ENCODE data around the gene SPATA12.

SPATA12 gene

DNA sequence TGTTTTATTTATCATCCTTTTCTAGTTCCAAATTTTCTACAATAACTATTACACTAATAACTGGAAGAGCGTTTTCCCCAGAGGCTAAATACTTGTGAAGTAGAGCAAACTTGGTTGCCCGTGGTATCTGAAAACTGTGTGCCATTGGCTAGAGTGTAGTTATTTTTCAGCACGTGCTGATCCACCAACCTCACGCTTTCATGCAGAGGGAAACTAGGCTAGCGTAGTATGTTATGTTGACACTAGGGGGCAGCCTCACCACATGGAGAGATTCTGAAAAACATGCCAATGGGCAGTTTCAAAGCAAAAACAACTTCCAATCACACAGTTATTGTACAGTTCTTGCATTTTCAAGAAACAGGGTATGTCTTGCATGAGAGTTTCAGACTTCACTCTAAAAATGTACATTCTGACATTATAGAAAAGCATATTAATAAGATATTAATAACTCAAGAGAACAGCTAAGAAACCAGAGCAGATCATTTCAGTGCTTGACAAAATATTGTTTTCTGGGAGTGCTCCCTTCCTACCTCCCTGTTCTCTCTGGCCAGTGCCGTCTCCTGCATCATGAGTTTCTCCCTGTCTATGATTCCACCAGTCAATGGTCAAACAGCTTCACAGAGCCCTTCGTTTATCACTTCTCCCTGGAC, 39.7 kb downstream of the SPATA12 start:
- Histone ChIP-seq H3K4me3 (ENCODE audit: low read length) (no peak overlapping the region), H3K4me1 (ENCODE audit: control insufficient read depth, insufficient read depth, low read length) (peaks cover under 1% of the 10 kb centered on the region), H3K36me3 (ENCODE audit: insufficient read depth, low read length) (no peaks in the 10 kb centered on the region)

DNA sequence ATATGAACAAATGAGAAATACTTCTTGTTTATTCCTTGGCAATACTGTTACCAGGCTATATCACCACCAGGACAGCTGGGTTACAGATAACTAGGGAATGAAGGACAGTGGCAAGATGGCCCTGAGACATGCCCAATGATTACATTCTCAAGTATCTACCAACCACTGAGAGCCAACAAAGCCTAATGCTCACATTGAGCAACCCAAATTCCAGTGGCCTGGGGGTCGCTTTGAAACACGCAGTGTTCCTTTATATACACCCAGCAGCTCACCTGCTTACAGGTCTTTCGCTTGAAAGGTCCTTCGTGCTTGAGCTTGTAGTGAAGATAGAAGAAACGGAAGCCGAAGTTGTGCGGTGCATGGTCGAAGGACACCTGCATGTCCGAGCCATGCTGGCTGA, 45.1 kb downstream of the SPATA12 start:
- no peaks in the 10 kb centered on the region for H3K9me3 ChIP-seq (replicated peaks; ENCODE audit: low read length)
- no peak overlapping the region for H3K4me2 ChIP-seq (ENCODE audit: low read length)
- H3K4me1 ChIP-seq (ENCODE audit: control insufficient read depth, insufficient read depth, low read length) = no peaks in the 10 kb centered on the region
- peaks cover 4% of the 10 kb centered on the region for H3K27me3 ChIP-seq (ENCODE audit: control insufficient read depth, insufficient read depth, low read length)
- no peak overlapping the region for H3K9ac ChIP-seq (ENCODE audit: low read depth, low read length)
- no peak overlapping the region for H3K4me3 ChIP-seq (ENCODE audit: low read length)
- H3K36me3 ChIP-seq (ENCODE audit: insufficient read depth, low read length) = no peaks in the 10 kb centered on the region

More for the DNA sequence above, 39.7 kb downstream of the SPATA12 start:
- no peaks in the 10 kb centered on the region for H3K9me3 ChIP-seq (replicated peaks; ENCODE audit: low read length)
- no peaks in the 10 kb centered on the region for H3K27me3 ChIP-seq (ENCODE audit: control insufficient read depth, insufficient read depth, low read length)
- H3K9ac ChIP-seq (ENCODE audit: low read depth, low read length) = no peak overlapping the region
- no peak overlapping the region for H3K4me2 ChIP-seq (ENCODE audit: low read length)

DNA sequence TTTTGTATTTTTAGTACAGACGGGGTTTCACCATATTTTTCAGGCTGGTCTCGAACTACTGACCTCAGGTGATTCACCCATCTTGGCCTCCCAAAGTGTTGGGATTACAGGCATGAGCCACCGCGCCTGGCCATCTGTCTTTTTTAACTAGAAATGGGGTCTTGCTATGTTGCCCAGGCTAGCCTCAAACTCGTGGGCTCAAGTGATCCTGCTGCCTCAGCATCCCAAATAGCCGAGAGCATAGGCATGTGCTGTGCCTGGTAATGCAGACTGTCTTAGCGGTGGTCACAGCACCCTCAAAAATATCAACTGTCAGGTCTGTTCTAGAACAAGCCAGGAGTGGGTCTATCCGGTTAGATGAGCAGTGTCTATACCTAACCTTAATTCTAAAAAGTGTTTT, 48.2 kb downstream of the SPATA12 start:
- Histone ChIP-seq H3K4me2 (ENCODE audit: low read length) (no peak overlapping the region), H3K4me1 (ENCODE audit: control insufficient read depth, insufficient read depth, low read length) (no peaks in the 10 kb centered on the region), H3K4me3 (ENCODE audit: low read length) (no peak overlapping the region), H3K36me3 (ENCODE audit: insufficient read depth, low read length) (no peaks in the 10 kb centered on the region), H3K9me3 (replicated peaks; ENCODE audit: low read length) (no peaks in the 10 kb centered on the region), H3K27me3 (ENCODE audit: control insufficient read depth, insufficient read depth, low read length) (peaks cover 4% of the 10 kb centered on the region), H3K9ac (ENCODE audit: low read depth, low read length) (no peak overlapping the region)

DNA sequence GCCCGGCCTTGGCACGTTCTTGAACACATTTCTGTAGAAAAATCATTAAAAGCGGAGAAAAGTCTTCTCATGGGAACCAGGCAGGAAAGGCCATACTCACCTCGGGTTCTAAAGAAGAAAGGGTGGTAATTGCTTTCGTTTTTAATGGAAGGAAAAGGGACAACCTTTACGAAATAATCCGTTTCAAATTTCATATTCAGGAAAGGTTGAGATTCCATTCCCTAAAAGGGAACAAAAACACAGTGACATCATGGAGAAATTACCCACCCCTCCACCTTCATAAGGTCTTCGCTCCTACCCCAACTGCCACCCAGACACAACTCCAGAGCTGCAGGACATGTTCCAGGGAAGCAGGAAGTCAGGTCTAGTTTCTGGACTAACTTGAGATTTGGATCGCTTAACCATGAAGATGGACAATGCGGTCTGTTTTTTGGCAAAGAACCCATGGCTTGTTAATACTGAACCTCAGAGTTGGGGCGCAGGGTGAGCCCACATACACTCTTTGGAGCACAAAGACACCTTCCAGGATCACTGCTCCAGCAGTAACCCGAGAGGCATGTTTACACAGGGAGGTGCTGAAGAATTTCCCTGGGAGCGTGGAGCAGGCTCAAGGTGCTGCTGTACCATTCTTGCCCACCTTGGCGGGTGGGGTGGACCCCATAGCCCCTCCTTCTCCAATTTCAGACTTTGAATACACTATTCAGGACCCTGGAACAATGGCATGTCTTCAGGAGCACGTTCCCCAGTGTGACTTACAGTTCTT, 49.2 kb downstream of the SPATA12 start:
- H3K9ac ChIP-seq (ENCODE audit: low read depth, low read length) = no peak overlapping the region
- no peaks in the 10 kb centered on the region for H3K36me3 ChIP-seq (ENCODE audit: insufficient read depth, low read length)
- no peak overlapping the region for H3K4me2 ChIP-seq (ENCODE audit: low read length)
- peaks cover 4% of the 10 kb centered on the region for H3K27me3 ChIP-seq (ENCODE audit: control insufficient read depth, insufficient read depth, low read length)
- H3K9me3 ChIP-seq (replicated peaks; ENCODE audit: low read length) = no peaks in the 10 kb centered on the region
- no peak overlapping the region for H3K4me3 ChIP-seq (ENCODE audit: low read length)
- no peaks in the 10 kb centered on the region for H3K4me1 ChIP-seq (ENCODE audit: control insufficient read depth, insufficient read depth, low read length)

DNA sequence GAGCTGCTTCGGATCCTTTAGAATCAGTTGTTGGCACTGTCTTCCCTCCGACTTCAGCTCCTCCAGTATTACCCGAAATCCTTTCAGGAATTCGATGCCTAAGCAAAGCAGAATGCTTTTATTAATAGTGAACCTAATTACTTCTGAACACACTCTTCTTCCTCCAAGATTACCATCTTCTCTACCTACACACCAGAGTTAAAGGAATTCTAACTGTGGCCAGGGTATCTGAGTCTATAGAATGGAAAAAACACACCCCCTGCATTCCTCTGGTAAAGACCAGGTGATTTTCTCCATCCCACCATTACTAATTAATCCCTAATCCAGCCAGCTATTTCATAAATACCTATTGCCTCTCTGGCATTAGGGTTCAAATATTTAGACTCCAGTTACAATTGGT, 49.8 kb downstream of the SPATA12 start:
- H3K4me1 ChIP-seq (ENCODE audit: control insufficient read depth, insufficient read depth, low read length) = no peaks in the 10 kb centered on the region
- no peaks in the 10 kb centered on the region for H3K36me3 ChIP-seq (ENCODE audit: insufficient read depth, low read length)

DNA sequence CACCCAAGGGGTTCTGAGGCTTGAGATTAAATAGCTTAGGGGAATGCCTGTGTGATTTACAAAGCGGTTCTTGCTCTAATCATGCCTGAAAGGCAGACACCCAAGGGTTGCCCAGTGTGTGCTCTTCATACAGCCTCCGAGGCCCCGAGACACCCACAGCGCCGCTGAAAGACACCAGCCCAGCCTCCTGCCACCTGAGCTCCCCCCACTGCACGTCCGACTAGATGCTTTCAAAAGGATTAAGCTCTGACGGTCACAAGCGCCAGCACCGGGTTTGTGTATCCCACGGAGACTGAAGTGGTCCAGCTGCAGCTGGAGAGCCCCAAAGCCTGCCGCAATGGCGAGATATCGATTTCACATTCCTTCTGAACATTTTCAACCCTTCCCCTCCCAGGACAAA, 50.3 kb downstream of the SPATA12 start:
- Histone ChIP-seq H3K27me3 (ENCODE audit: control insufficient read depth, insufficient read depth, low read length) (peaks cover 4% of the 10 kb centered on the region), H3K4me3 (ENCODE audit: low read length) (no peak overlapping the region), H3K9ac (ENCODE audit: low read depth, low read length) (no peak overlapping the region), H3K4me2 (ENCODE audit: low read length) (no peak overlapping the region), H3K9me3 (replicated peaks; ENCODE audit: low read length) (no peaks in the 10 kb centered on the region), H3K36me3 (ENCODE audit: insufficient read depth, low read length) (no peaks in the 10 kb centered on the region), H3K4me1 (ENCODE audit: control insufficient read depth, insufficient read depth, low read length) (no peaks in the 10 kb centered on the region)

More for the DNA sequence above, 49.8 kb downstream of the SPATA12 start:
- no peak overlapping the region for H3K4me3 ChIP-seq (ENCODE audit: low read length)
- H3K9me3 ChIP-seq (replicated peaks; ENCODE audit: low read length) = no peaks in the 10 kb centered on the region
- no peak overlapping the region for H3K9ac ChIP-seq (ENCODE audit: low read depth, low read length)
- peaks cover 4% of the 10 kb centered on the region for H3K27me3 ChIP-seq (ENCODE audit: control insufficient read depth, insufficient read depth, low read length)
- no peak overlapping the region for H3K4me2 ChIP-seq (ENCODE audit: low read length)

DNA sequence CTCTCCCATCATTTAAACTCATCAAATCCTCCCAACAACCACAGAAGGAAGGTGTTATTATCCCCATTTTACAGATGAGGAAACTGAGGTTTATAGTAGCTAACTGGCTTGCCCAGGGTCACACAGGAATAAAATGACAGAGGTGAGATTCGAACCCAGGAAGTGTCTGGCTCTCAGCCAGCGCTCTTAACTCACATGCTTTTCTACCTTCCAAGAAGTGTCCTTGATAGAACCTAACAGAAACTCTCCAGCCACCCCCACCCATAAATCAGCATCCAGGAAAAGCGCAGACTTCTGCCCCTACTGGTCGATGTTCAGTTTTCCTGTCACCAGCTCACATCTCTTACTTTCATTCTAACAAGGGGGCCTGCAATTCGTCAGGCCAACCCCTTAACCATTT, 51.7 kb downstream of the SPATA12 start:
- Histone ChIP-seq H3K9me3 (replicated peaks; ENCODE audit: low read length) (no peaks in the 10 kb centered on the region), H3K4me3 (ENCODE audit: low read length) (no peak overlapping the region), H3K9ac (ENCODE audit: low read depth, low read length) (no peak overlapping the region), H3K27me3 (ENCODE audit: control insufficient read depth, insufficient read depth, low read length) (peaks cover 4% of the 10 kb centered on the region), H3K4me2 (ENCODE audit: low read length) (no peak overlapping the region), H3K4me1 (ENCODE audit: control insufficient read depth, insufficient read depth, low read length) (no peaks in the 10 kb centered on the region), H3K36me3 (ENCODE audit: insufficient read depth, low read length) (no peaks in the 10 kb centered on the region)

DNA sequence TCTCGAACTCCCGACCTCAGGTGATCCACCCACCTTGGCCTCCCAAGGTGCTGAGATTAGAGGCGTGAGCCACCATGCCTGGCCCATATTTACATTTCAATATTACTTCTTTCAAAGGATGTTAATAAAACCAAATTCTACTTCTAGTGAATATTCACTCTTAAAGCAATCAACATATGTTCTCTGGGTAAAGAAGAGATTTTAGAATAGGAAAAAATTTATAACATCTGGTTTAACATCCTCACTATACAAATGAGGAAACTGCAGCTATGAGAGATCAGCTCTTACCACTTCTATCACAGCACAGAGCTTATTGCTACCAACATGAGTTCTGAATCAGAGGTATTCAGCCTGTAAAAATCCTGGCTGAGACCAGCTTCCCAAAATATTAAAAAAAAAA, 56.0 kb downstream of the SPATA12 start:
- Histone ChIP-seq H3K9ac (ENCODE audit: low read depth, low read length) (no peak overlapping the region), H3K4me3 (ENCODE audit: low read length) (no peak overlapping the region), H3K27me3 (ENCODE audit: control insufficient read depth, insufficient read depth, low read length) (no peaks in the 10 kb centered on the region), H3K36me3 (ENCODE audit: insufficient read depth, low read length) (no peaks in the 10 kb centered on the region), H3K4me1 (ENCODE audit: control insufficient read depth, insufficient read depth, low read length) (no peaks in the 10 kb centered on the region), H3K9me3 (replicated peaks; ENCODE audit: low read length) (no peaks in the 10 kb centered on the region), H3K4me2 (ENCODE audit: low read length) (no peak overlapping the region)

DNA sequence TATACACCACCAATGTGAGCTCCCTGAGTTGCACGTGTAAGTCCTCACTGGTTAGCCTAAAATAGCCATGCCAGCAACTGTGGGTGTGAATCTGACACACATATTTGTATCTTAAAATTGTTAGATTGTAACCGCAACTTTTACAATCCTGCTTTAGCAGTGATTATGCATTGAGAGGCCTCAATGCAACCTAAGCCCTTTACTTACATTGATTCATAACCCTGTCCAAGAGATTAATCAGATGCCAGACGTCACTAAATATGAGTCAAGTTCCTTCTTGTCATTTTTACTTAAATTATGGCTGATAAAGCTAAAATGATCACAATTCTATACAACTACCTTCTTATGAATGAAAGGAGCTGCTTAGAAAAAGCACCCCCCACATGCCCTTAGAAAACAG, 57.8 kb downstream of the SPATA12 start:
- no peak overlapping the region for H3K9ac ChIP-seq (ENCODE audit: low read depth, low read length)
- no peak overlapping the region for H3K4me2 ChIP-seq (ENCODE audit: low read length)
- no peaks in the 10 kb centered on the region for H3K9me3 ChIP-seq (replicated peaks; ENCODE audit: low read length)
- H3K36me3 ChIP-seq (ENCODE audit: insufficient read depth, low read length) = no peaks in the 10 kb centered on the region
- H3K4me3 ChIP-seq (ENCODE audit: low read length) = no peak overlapping the region
- no peaks in the 10 kb centered on the region for H3K4me1 ChIP-seq (ENCODE audit: control insufficient read depth, insufficient read depth, low read length)
- H3K27me3 ChIP-seq (ENCODE audit: control insufficient read depth, insufficient read depth, low read length) = no peaks in the 10 kb centered on the region

DNA sequence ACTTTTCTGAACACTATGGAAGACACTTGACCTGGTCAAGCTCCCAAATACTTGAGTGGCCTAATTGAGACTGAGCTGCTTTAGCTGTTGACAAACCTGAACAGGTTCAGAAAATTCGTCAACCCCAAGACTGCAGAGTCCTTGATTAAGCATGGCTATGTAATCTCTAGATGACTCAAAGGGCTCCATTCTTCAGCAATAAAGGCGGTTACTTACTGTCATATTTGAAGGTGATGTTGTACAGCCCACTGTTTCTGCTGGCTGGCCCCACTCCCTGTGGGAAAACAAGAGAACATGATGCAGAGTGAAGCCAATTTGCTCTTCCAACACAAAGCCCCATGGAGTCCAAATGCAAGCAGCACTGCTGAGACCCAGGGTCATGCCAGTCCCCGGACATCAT, 59.6 kb downstream of the SPATA12 start:
- H3K4me2 ChIP-seq (ENCODE audit: low read length) = no peak overlapping the region
- no peak overlapping the region for H3K4me3 ChIP-seq (ENCODE audit: low read length)
- H3K9me3 ChIP-seq (replicated peaks; ENCODE audit: low read length) = no peaks in the 10 kb centered on the region
- no peaks in the 10 kb centered on the region for H3K4me1 ChIP-seq (ENCODE audit: control insufficient read depth, insufficient read depth, low read length)
- no peaks in the 10 kb centered on the region for H3K36me3 ChIP-seq (ENCODE audit: insufficient read depth, low read length)
- no peak overlapping the region for H3K9ac ChIP-seq (ENCODE audit: low read depth, low read length)
- H3K27me3 ChIP-seq (ENCODE audit: control insufficient read depth, insufficient read depth, low read length) = no peaks in the 10 kb centered on the region

DNA sequence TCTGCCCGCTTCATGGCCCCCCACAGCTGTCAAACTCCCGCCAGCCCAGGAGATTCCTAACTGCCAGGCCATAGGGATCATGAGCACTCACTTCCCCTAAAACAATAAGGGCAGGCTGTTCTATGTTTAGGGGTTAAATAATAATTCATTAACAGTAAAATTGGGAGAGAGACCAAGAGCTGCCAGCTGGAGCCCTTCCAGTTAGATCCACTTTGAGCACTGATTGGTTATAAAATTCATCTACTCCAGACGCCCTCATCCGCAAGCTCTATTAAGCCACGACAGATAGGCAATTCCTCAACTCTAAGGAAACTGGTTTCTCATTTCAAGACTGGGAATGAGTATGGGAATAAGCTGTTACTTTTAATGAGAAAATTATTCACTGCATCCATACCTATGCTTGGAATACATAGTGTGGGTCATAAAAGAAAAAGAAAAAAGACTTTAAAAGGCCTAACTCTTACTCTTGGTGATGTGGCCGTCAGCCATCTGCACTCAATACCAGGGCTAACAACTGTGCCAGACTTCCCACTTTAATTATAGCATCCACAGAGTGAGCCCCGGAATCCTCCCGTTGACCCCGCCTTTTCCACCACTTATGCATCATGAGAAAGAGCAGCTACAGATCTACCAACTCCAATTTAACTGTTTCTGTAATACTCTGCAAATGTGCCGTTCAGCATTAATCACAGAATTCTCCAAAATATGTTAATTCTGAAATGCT, 60.1 kb downstream of the SPATA12 start:
- Histone ChIP-seq H3K4me3 (ENCODE audit: low read length) (no peak overlapping the region), H3K9ac (ENCODE audit: low read depth, low read length) (no peak overlapping the region), H3K36me3 (ENCODE audit: insufficient read depth, low read length) (no peaks in the 10 kb centered on the region), H3K4me2 (ENCODE audit: low read length) (no peak overlapping the region), H3K27me3 (ENCODE audit: control insufficient read depth, insufficient read depth, low read length) (no peaks in the 10 kb centered on the region), H3K4me1 (ENCODE audit: control insufficient read depth, insufficient read depth, low read length) (no peaks in the 10 kb centered on the region), H3K9me3 (replicated peaks; ENCODE audit: low read length) (no peaks in the 10 kb centered on the region)

Measured in skeletal muscle satellite cell (primary cell).